GM13976 (cell line): ENCODE measurements around the gene MGLL.

Experiments
- DNase-seq: peaks from one replicate; pipeline ENCODE4 v3.0.0; 2012; ENCODE audit warnings: low spot score
- in situ Hi-C: fragments of 300-500 bp; cut with MboI; formaldehyde crosslinking; loops from one replicate; pipeline ENCODE4 v1.12.0; 2022; ENCODE audit warnings: low sequenced_read_pairs, mixed read lengths, inconsistent platforms; ENCODE audit not compliant: unreplicated experiment
- TF ChIP-seq, protein P1 (sequence below): IDR thresholded peaks from 2 replicates; pipeline ENCODE4 v1.5.1; 2012; ENCODE audit warnings: borderline replicate concordance, mild to moderate bottlenecking; ENCODE audit not compliant: insufficient read depth; ENCODE audit errors: extremely low read depth, missing control alignments, control extremely low read depth

Gene MGLL

DNA sequence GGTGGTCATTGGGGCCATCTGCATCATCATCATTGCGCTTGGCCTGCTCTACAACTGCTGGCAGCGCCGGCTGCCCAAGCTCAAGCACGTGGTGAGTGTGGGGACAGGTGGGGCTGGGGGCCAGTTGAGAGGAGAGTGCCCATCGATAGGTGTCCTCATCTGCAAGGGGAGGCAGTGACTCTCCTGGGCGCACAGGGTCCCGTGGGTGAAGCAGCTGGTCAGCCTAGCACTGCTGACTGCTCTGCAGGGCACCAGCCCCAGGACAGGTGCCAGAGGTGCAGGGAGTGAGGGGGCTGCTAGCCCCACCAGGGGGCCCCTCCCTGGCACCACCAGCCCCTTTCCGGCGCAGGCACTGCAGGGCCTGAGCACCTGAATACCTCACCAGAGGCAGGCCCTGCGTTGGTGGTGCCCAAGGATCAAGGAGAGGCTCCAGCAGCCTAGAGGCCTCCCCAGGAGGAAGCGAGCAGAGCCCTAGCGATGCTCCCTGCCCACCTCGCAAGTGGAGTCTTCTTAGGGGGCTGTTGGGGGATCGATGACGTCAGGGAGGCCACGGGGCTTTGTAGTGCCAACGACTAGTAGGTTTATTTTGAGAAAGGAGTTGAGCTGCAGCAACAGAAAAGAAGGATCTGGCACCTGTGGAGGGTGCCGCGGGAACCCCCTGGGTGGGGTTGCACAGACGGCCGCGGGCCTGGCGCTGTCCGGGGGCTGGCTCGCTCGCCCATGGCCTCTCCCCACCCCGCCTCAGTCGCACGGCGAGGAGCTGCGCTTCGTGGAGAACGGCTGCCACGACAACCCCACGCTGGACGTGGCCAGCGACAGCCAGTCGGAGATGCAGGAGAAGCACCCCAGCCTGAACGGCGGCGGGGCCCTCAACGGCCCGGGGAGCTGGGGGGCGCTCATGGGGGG, 150.5 kb downstream of the MGLL start:
- DNase-seq, result peak; percentile 64
- in situ Hi-C loops, result no loop called here

DNA sequence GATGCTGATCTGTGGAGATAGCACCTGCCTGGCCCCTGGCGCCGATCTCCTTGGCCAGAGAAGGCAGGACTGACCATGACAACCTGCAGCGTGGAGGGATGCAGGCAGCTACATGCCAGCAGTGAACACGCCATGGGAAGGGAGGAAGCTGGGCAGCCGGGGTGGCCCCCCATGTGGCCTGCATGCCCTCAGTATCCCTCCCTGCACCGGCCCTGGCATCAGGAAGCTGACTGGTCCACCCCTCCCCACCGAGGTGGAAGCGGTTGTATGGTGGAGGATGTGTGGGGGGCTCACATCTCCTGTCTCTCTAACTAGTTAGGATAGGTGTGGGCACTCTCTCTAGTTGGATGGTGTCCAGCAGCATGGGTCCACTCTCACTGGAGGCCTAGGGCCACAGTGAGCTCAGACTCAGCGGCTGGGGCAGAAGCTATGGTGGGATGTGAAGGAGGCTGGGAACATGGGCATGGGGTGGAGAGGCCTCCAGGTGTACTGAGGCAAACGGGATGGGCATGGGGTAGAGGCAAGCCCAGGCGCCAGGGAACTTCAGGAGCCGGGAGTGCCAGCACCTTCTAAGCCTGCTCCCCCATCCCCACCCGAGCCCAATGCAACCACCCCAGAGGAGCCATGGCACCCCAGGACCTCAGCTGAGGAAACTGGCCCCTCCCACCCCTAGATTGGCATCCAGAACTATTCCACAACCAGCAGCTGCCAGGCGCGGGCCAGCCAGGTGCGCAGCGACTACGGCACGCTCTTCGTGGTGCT, 151.4 kb downstream of the MGLL start:
- in situ Hi-C loops, result no loop called here
- TF ChIP-seq, protein P1, sequence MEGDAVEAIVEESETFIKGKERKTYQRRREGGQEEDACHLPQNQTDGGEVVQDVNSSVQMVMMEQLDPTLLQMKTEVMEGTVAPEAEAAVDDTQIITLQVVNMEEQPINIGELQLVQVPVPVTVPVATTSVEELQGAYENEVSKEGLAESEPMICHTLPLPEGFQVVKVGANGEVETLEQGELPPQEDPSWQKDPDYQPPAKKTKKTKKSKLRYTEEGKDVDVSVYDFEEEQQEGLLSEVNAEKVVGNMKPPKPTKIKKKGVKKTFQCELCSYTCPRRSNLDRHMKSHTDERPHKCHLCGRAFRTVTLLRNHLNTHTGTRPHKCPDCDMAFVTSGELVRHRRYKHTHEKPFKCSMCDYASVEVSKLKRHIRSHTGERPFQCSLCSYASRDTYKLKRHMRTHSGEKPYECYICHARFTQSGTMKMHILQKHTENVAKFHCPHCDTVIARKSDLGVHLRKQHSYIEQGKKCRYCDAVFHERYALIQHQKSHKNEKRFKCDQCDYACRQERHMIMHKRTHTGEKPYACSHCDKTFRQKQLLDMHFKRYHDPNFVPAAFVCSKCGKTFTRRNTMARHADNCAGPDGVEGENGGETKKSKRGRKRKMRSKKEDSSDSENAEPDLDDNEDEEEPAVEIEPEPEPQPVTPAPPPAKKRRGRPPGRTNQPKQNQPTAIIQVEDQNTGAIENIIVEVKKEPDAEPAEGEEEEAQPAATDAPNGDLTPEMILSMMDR, result no peak
- peak; percentile 38 for DNase-seq

More for the DNA sequence above, 150.5 kb downstream of the MGLL start:
- TF ChIP-seq, protein P1, result no peak

- in situ Hi-C loops, result no loop called here
- no peak for DNase-seq
- TF ChIP-seq, protein P1, result no peak
These were observed 152.1 kb downstream of the MGLL start for GRCh38 chr3:127670229-127670559.

- in situ Hi-C loops, result no loop called here
- TF ChIP-seq, protein P1, result no peak
- no peak for DNase-seq
These were observed 152.6 kb downstream of the MGLL start for GRCh38 chr3:127669541-127670228.

DNA sequence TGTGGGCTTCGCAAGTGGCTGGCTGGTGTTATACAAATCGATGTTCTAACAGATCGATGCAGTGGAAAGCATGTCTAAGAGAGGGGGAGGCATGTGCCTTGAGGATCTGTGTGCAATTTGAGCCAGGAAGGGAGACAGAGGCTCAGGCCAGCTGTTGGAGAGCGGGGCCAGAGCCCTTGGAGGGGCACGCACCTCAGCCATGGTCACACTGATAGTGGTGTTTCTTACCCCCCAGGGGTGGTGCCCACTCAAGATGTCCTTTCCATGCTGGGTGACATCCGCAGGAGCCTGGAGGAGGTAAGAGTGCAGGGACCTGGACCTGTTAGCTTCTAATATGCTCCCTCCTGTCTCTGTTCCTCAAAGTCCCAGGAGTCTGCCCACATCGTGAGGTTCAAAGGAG, 153.4 kb downstream of the MGLL start:
- in situ Hi-C loops, result no loop called here
- TF ChIP-seq, protein P1, result no peak
- DNase-seq, result no peak

DNA sequence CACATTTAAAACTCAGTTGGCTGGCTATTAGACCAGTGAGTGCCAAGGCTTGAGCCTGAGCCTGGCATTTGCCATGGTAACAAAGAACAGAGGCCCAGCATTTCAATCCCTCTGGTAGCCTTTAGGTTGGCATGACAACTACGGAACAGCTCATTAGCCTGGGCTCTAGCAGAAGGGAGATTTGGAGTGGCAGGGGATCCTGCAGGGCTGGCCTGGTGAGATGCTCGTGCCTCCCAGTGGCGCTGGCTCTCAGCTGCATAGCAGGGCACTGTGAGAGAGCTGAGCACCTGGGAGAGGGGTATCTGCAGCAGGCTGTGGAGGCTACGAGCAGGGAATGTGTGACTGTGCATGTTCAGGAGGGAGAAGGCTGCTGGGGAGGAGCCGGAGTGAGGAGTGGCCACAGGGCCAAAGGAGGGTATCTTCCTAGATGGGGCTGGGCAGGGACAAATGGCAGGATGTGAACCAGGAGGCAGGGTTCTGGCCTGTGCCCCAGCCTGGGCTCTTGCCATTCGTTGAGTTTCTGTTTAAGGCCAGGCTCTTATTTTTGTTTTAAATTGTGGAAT, 155.1 kb downstream of the MGLL start:
- in situ Hi-C loops, result no loop called here
- no peak for DNase-seq
- TF ChIP-seq, protein P1, result no peak
